ENCODE results near the gene ACADS. TPM values are rescaled to one million over a fixed set of nuclear protein-coding genes. Genes with fewer than 3 reads are reported as not detected.

ACADS gene
- total RNA-seq, 6 experiments from 2014 or later: 94.1 to 172 (median 156) TPM

- TF ChIP-seq POLR2A (IDR thresholded peaks at IDR 0.05) (no peak), CTCF (IDR thresholded peaks at IDR 0.05) (no peak)
- ATAC-seq: no peak
- WGBS (ENCODE audit: insufficient coverage, low coverage, low lambda C conversion rate, missing lambda C conversion rate): 49% methylated on average over 8 of the region's 8 CpGs
- no peaks in the 10 kb centered on the region for H3K27me3 ChIP-seq
- intact Hi-C loops (cut with DNase I): no loop called here
- H3K4me1 ChIP-seq: peaks cover 0 to 13% (median 1%) of the 10 kb centered on the region in 4 donors
- DNase-seq: no peak
- H3K27ac ChIP-seq: no peak overlapping the region
- H3K4me3 ChIP-seq: no peak overlapping the region
- no peaks in the 10 kb centered on the region for H3K9me3 ChIP-seq
- no peaks in the 10 kb centered on the region for H3K36me3 ChIP-seq
Observed at GRCh38 chr12:120684523-120684932, 41.1 kb upstream of the ACADS start.

- DNase-seq: no peak
- Histone ChIP-seq H3K4me1 (peaks cover 0 to 23% (median 6%) of the 10 kb centered on the region in 4 donors), H3K4me3 (no peak overlapping the region), H3K27me3 (no peaks in the 10 kb centered on the region), H3K36me3 (no peaks in the 10 kb centered on the region), H3K9me3 (no peaks in the 10 kb centered on the region), H3K27ac (no peak overlapping the region)
- WGBS (ENCODE audit: insufficient coverage, low coverage, low lambda C conversion rate, missing lambda C conversion rate): 56% methylated on average over 3 of the region's 3 CpGs
- TF ChIP-seq POLR2A (IDR thresholded peaks at IDR 0.05) (no peak), CTCF (IDR thresholded peaks at IDR 0.05) (no peak)
- intact Hi-C loops (cut with DNase I): no loop called here
- ATAC-seq: no peak
Observed at GRCh38 chr12:120685522-120685921, 40.1 kb upstream of the ACADS start.

GRCh38 chr12:120686151-120686689 is 39.4 kb upstream of the ACADS start:
- TF ChIP-seq POLR2A (IDR thresholded peaks at IDR 0.05) (peak; percentile 75), CTCF (IDR thresholded peaks at IDR 0.05) (no peak)
- DNase-seq (peak; percentile 99 to 100 (median 99)), ATAC-seq (peak; percentile 81 to 90 (median 85))
- Histone ChIP-seq H3K27me3 (no peaks in the 10 kb centered on the region), H3K36me3 (no peaks in the 10 kb centered on the region), H3K27ac (peak overlapping the region; percentile 53 to 95 (median 87)), H3K4me1 (peaks cover 0 to 30% (median 9%) of the 10 kb centered on the region in 4 donors), H3K9me3 (no peaks in the 10 kb centered on the region), H3K4me3 (peak overlapping the region; percentile 96 to 99 (median 99))
- WGBS (ENCODE audit: insufficient coverage, low coverage, low lambda C conversion rate, missing lambda C conversion rate): under 1% methylated on average over 24 of the region's 46 CpGs
- intact Hi-C loops (cut with DNase I): no loop called here

- Histone ChIP-seq H3K4me3 (peak within 1 kb of the TSS; percentile 96 to 99 (median 99)), H3K27me3 (no peaks in the 10 kb centered on the region), H3K9me3 (no peaks in the 10 kb centered on the region), H3K27ac (peak within 1 kb of the TSS; percentile 60 to 95 (median 87)), H3K36me3 (no peaks in the 10 kb centered on the region), H3K4me1 (peaks cover 0 to 37% (median 12%) of the 10 kb centered on the region in 4 donors)
- TF ChIP-seq CTCF (IDR thresholded peaks at IDR 0.05) (no peak), POLR2A (IDR thresholded peaks at IDR 0.05) (peak; percentile 95)
- DNase-seq: peak; percentile 98 to 99 (median 98)
- peak; percentile 83 to 93 (median 87) for ATAC-seq
- WGBS (ENCODE audit: insufficient coverage, low coverage, low lambda C conversion rate, missing lambda C conversion rate): under 1% methylated on average over 37 of the region's 84 CpGs
- intact Hi-C loops (cut with DNase I): no loop called here
Observed at GRCh38 chr12:120686690-120687577, 38.7 kb upstream of the ACADS start, which contains the start of gene MLEC. TSS of gene MLEC (plus strand) at chr12:120687149. CDS start at chr12:120687297, 148 bp downstream.
